Astrocyte of the spinal cord (primary cell): ENCODE measurements around the gene ARFGEF3.

Experiments
- DNase-seq: peaks from one replicate; pipeline ENCODE4 v3.0.0; 2011; ENCODE audit warnings: low read depth, low spot score
- H3K4me3 ChIP-seq: 2 replicates; pipeline ENCODE4 v1.5.1; 2011; ENCODE audit warnings: low read depth, mild to moderate bottlenecking, low read length, moderate library complexity
- CTCF ChIP-seq: IDR thresholded peaks from 2 replicates; pipeline ENCODE4 v1.5.1; 2012; ENCODE audit warnings: low read depth, mild to moderate bottlenecking, low read length, inconsistent platforms
- in situ Hi-C: cut with HindIII; loops from 2 replicates; pipeline ENCODE4 v1.10.0; 2017; ENCODE audit warnings: low sequenced_read_pairs

Gene ARFGEF3

GRCh38 chr6:138258197-138258596 is 96.5 kb downstream of the ARFGEF3 start:
- in situ Hi-C loops = no loop called here
- DNase-seq = no peak
- no peak for TF ChIP-seq CTCF
- no peak overlapping the region for H3K4me3 ChIP-seq

- in situ Hi-C loops = no loop called here
- no peak for DNase-seq
- no peak overlapping the region for H3K4me3 ChIP-seq
- TF ChIP-seq CTCF = no peak
Measured at GRCh38 chr6:138258991-138259390, 97.3 kb downstream of the ARFGEF3 start.

- TF ChIP-seq CTCF = no peak
- in situ Hi-C loops = no loop called here
- no peak for DNase-seq
- H3K4me3 ChIP-seq = no peak overlapping the region
Measured at GRCh38 chr6:138261116-138261780, 99.5 kb downstream of the ARFGEF3 start.

GRCh38 chr6:138263963-138264362 is 102.2 kb downstream of the ARFGEF3 start:
- no peak for DNase-seq
- in situ Hi-C loops = no loop called here
- TF ChIP-seq CTCF = no peak
- no peak overlapping the region for H3K4me3 ChIP-seq

- no peak overlapping the region for H3K4me3 ChIP-seq
- in situ Hi-C loops = no loop called here
Measured at GRCh38 chr6:138264372-138264880, 102.7 kb downstream of the ARFGEF3 start.

GRCh38 chr6:138266095-138266494 is 104.4 kb downstream of the ARFGEF3 start:
- no peak for DNase-seq
- H3K4me3 ChIP-seq = no peak overlapping the region
- TF ChIP-seq CTCF = no peak
- in situ Hi-C loops = no loop called here

More at GRCh38 chr6:138264372-138264880, 102.7 kb downstream of the ARFGEF3 start:
- TF ChIP-seq CTCF = no peak
- no peak for DNase-seq
